Neutrophil (primary cell): Measurements from ENCODE around the gene RIPOR2.

ENCODE experiments used
- H3K27ac ChIP-seq: fragments of 200-600 bp; sonication (generic); 2 replicates; pipeline ENCODE4 v1.5.1; 2016; ENCODE audit warnings: mild to moderate bottlenecking, moderate library complexity
- H3K27me3 ChIP-seq: fragments of 200-600 bp; sonication (generic); 2 replicates; pipeline ENCODE4 v1.6.0; 2016; ENCODE audit warnings: mild to moderate bottlenecking
- H3K36me3 ChIP-seq: fragments of 200-600 bp; sonication (generic); 2 replicates; pipeline ENCODE4 v1.5.1; 2017
- H3K4me1 ChIP-seq, 2 experiments: fragments of 200-600 bp in 1 of 2; sonication (generic) in 1 of 2; 1 replicate in 1 of 2; 2 replicates in 1 of 2; pipeline versions ENCODE4 v1.5.1 to v1.6.1; 2013 to 2016; ENCODE audit warnings: low read depth in 1 of 2, low read length in 1 of 2, mild to moderate bottlenecking in 1 of 2, moderate library complexity in 1 of 2; ENCODE audit not compliant: control insufficient read depth in 1 of 2, insufficient read depth in 1 of 2
- H3K4me3 ChIP-seq, 2 experiments: fragments of 200-600 bp in 1 of 2; sonication (generic) in 1 of 2; 1 replicate in 1 of 2; 2 replicates in 1 of 2; pipeline ENCODE4 v1.5.1; 2013 to 2016; ENCODE audit warnings: low read depth in 1 of 2, low read length in 1 of 2, mild to moderate bottlenecking in 1 of 2, moderate library complexity in 1 of 2
- H3K9me3 ChIP-seq: fragments of 200-600 bp; sonication (generic); 2 replicates; pipeline ENCODE4 v1.5.1; 2016
- CTCF ChIP-seq: fragments of 200-600 bp; sonication (generic); IDR thresholded peaks from 2 replicates; pipeline ENCODE4 v1.5.1; 2016; ENCODE audit warnings: antibody characterized with exemption

Gene RIPOR2

GRCh38 chr6:24943774-24944173, 8.0 kb upstream of the RIPOR2 start:
- no peak overlapping the region for H3K27ac ChIP-seq
- H3K4me3 ChIP-seq: no peak overlapping the region
- no peaks in the 10 kb centered on the region for H3K27me3 ChIP-seq
- no peaks in the 10 kb centered on the region for H3K36me3 ChIP-seq
- peaks cover 27% of the 10 kb centered on the region in 2 experiments for H3K4me1 ChIP-seq
- H3K9me3 ChIP-seq: peaks cover 3% of the 10 kb centered on the region
- no peak for TF ChIP-seq CTCF

GRCh38 chr6:24940311-24940917, 4.7 kb upstream of the RIPOR2 start:
- Histone ChIP-seq H3K4me3 (no peak overlapping the region), H3K27ac (no peak overlapping the region), H3K9me3 (peaks cover 3% of the 10 kb centered on the region), H3K36me3 (no peaks in the 10 kb centered on the region), H3K27me3 (no peaks in the 10 kb centered on the region), H3K4me1 (peaks cover 44 to 50% of the 10 kb centered on the region in 2 experiments)
- no peak for TF ChIP-seq CTCF

- Histone ChIP-seq H3K4me1 (peaks cover 48 to 81% of the 10 kb centered on the region in 2 experiments), H3K4me3 (peak overlapping the region; percentile 83 to 92), H3K27ac (peak overlapping the region; percentile 94), H3K27me3 (no peaks in the 10 kb centered on the region), H3K36me3 (peaks cover 22% of the 10 kb centered on the region), H3K9me3 (no peaks in the 10 kb centered on the region)
- no peak for TF ChIP-seq CTCF
Measured at GRCh38 chr6:24936641-24937317, 1.0 kb upstream of the RIPOR2 start.

GRCh38 chr6:24933868-24934401, 1.8 kb downstream of the RIPOR2 start:
- Histone ChIP-seq H3K4me1 (peaks cover 59 to 94% of the 10 kb centered on the region in 2 experiments), H3K4me3 (peak overlapping the region; percentile 83 to 92), H3K27ac (peak overlapping the region; percentile 94), H3K27me3 (no peaks in the 10 kb centered on the region), H3K9me3 (no peaks in the 10 kb centered on the region), H3K36me3 (peaks cover 50% of the 10 kb centered on the region)
- TF ChIP-seq CTCF: peak; percentile 90

GRCh38 chr6:24933266-24933665, 2.5 kb downstream of the RIPOR2 start:
- TF ChIP-seq CTCF: no peak
- peak overlapping the region; percentile 83 to 92 for H3K4me3 ChIP-seq
- H3K4me1 ChIP-seq: peaks cover 59 to 94% of the 10 kb centered on the region in 2 experiments
- peak overlapping the region; percentile 94 for H3K27ac ChIP-seq
- peaks cover 56% of the 10 kb centered on the region for H3K36me3 ChIP-seq
- no peaks in the 10 kb centered on the region for H3K27me3 ChIP-seq
- no peaks in the 10 kb centered on the region for H3K9me3 ChIP-seq
